Right atrium auricular region (tissue), 2 donors: ENCODE data around the gene TSPOAP1. TPM values are rescaled to one million over a fixed set of nuclear protein-coding genes. Genes with fewer than 3 reads are reported as not detected.
A peak's percentile ranks its signal among the peaks of the same experiment; 100 is the strongest.

ENCODE experiments used
- DNase-seq: peaks from one replicate; pipeline ENCODE4 v3.0.0-alpha.2; 2019; ENCODE audit warnings: low spot score
- H3K27ac ChIP-seq, 2 donors: fragments of 200-600 bp; sonication (generic); 1 replicate in 1 of 2; 2 replicates in 1 of 2; pipeline ENCODE4 v1.5.1; 2016 to 2019
- H3K27me3 ChIP-seq, 2 donors: fragments of 200-600 bp; sonication (generic); one replicate each; pipeline versions ENCODE4 v1.5.1 to v1.6.0; 2017 to 2019
- H3K36me3 ChIP-seq: fragments of 200-600 bp; sonication (generic); one replicate; pipeline ENCODE4 v1.5.1; 2016
- H3K4me1 ChIP-seq, 2 donors: fragments of 200-600 bp; sonication (generic); one replicate each; pipeline versions ENCODE4 v1.5.1 to v1.6.0; 2017 to 2019
- H3K4me3 ChIP-seq, 2 donors: fragments of 200-600 bp; sonication (generic); 1 replicate in 1 of 2; 2 replicates in 1 of 2; pipeline ENCODE4 v1.5.1; 2017 to 2019; ENCODE audit warnings: mild to moderate bottlenecking in 1 of 2, moderate library complexity in 1 of 2
- H3K9me3 ChIP-seq, 2 donors: fragments of 200-600 bp; sonication (generic); one replicate each; pipeline ENCODE4 v1.5.1; 2019
- CTCF ChIP-seq, 2 donors: fragments of 200-600 bp; sonication (generic); IDR thresholded peaks; one replicate each; pipeline ENCODE4 v1.5.1; 2019; ENCODE audit warnings: antibody characterized with exemption in 2 of 2
- total RNA-seq, 2 donors: library from RNA; depleted of rRNA; stranded (reverse); fragments of >200 nt; gene quantifications; one replicate each; pipeline ENCODE4 v1.1.0, GENCODE V29; 2016

TSPOAP1 gene
- total RNA-seq, 2 donors from 2014 or later, result 6.1 to 8.5 TPM

GRCh38 chr17:58277802-58278595, 50.6 kb downstream of the TSPOAP1 start:
- Histone ChIP-seq H3K27ac (no peak overlapping the region), H3K4me3 (no peak overlapping the region), H3K9me3 (no peaks in the 10 kb centered on the region), H3K36me3 (no peaks in the 10 kb centered on the region), H3K27me3 (no peaks in the 10 kb centered on the region), H3K4me1 (peaks cover 0 to 9% of the 10 kb centered on the region in 2 donors)
- no peak for TF ChIP-seq CTCF (IDR thresholded peaks at IDR 0.05)
- DNase-seq, result peak; percentile 47

GRCh38 chr17:58277107-58277801, 51.3 kb downstream of the TSPOAP1 start:
- Histone ChIP-seq H3K27ac (no peak overlapping the region), H3K27me3 (no peaks in the 10 kb centered on the region), H3K4me1 (peaks cover 0 to 9% of the 10 kb centered on the region in 2 donors), H3K4me3 (no peak overlapping the region), H3K9me3 (no peaks in the 10 kb centered on the region), H3K36me3 (no peaks in the 10 kb centered on the region)
- peak; percentile 21 for DNase-seq
- peak in 1 of 2 donors; percentile 27 for TF ChIP-seq CTCF (IDR thresholded peaks at IDR 0.05)

- TF ChIP-seq CTCF (IDR thresholded peaks at IDR 0.05), result no peak
- H3K36me3 ChIP-seq, result no peaks in the 10 kb centered on the region
- peak; percentile 32 for DNase-seq
- no peaks in the 10 kb centered on the region for H3K27me3 ChIP-seq
- H3K27ac ChIP-seq, result no peak overlapping the region
- no peak overlapping the region for H3K4me3 ChIP-seq
- no peaks in the 10 kb centered on the region for H3K9me3 ChIP-seq
- peaks cover 0 to 9% of the 10 kb centered on the region in 2 donors for H3K4me1 ChIP-seq
Measured at GRCh38 chr17:58276423-58276822, 52.2 kb downstream of the TSPOAP1 start.

- H3K4me1 ChIP-seq, result peaks cover 0 to 9% of the 10 kb centered on the region in 2 donors
- H3K9me3 ChIP-seq, result no peaks in the 10 kb centered on the region
- no peaks in the 10 kb centered on the region for H3K27me3 ChIP-seq
- H3K4me3 ChIP-seq, result no peak overlapping the region
- H3K27ac ChIP-seq, result no peak overlapping the region
- peak; percentile 38 for DNase-seq
- H3K36me3 ChIP-seq, result no peaks in the 10 kb centered on the region
- no peak for TF ChIP-seq CTCF (IDR thresholded peaks at IDR 0.05)
Measured at GRCh38 chr17:58275417-58275816, 53.2 kb downstream of the TSPOAP1 start.

GRCh38 chr17:58273453-58274104, 55.0 kb downstream of the TSPOAP1 start:
- no peaks in the 10 kb centered on the region for H3K36me3 ChIP-seq
- H3K27ac ChIP-seq, result no peak overlapping the region
- no peak for TF ChIP-seq CTCF (IDR thresholded peaks at IDR 0.05)
- peak; percentile 40 for DNase-seq
- no peaks in the 10 kb centered on the region for H3K4me1 ChIP-seq
- no peaks in the 10 kb centered on the region for H3K9me3 ChIP-seq
- H3K27me3 ChIP-seq, result no peaks in the 10 kb centered on the region
- H3K4me3 ChIP-seq, result no peak overlapping the region
